HepG2 (cell line): Measurements from ENCODE around the gene CSMD2.

Experiments used
- ARID5B ChIP-seq: IDR thresholded peaks from 2 replicates; pipeline ENCODE4 v1.4.0; 2020; ENCODE audit warnings: mild to moderate bottlenecking, missing genetic modification reagents
- CTCF ChIP-seq: sonication (generic); formaldehyde crosslinking; IDR thresholded peaks from 2 replicates; pipeline ENCODE4 v1.5.0; 2020; ENCODE audit warnings: mild to moderate bottlenecking, missing genetic modification reagents, moderate library complexity
- FOXJ3 ChIP-seq: sonication (generic); formaldehyde crosslinking; IDR thresholded peaks from 2 replicates; pipeline ENCODE4 v1.4.0; 2020; ENCODE audit warnings: missing genetic modification reagents, mild to moderate bottlenecking, borderline replicate concordance
- KLF16 ChIP-seq, 2 experiments: sonication (generic) in 1 of 2; formaldehyde crosslinking in 1 of 2; IDR thresholded peaks; 2 replicates each; pipeline versions ENCODE4 v1.6.1 to v1.8.0; 2016 to 2023; ENCODE audit warnings: missing genetic modification reagents in 2 of 2, missing compliant biosample characterization in 1 of 2
- MAFG ChIP-seq: sonication (generic); formaldehyde crosslinking; IDR thresholded peaks from 2 replicates; pipeline ENCODE4 v1.5.1; 2020; ENCODE audit warnings: mild to moderate bottlenecking, missing genetic modification reagents
- MBNL3 ChIP-seq: fragments of 250-450 bp; sonication (Bioruptor Pico); conservative IDR thresholded peaks from 2 replicates; pipeline ENCODE4 v1.8.0; 2022; ENCODE audit warnings: mild to moderate bottlenecking, inconsistent platforms
- MLXIP ChIP-seq: sonication (generic); formaldehyde crosslinking; IDR thresholded peaks from 2 replicates; pipeline ENCODE4 v1.9.0; 2021; ENCODE audit warnings: missing genetic modification reagents, borderline replicate concordance
- RAD21 ChIP-seq: fragments of 450-650 bp; formaldehyde crosslinking; IDR thresholded peaks from 2 replicates; pipeline ENCODE4 v1.5.0; 2020; ENCODE audit warnings: mild to moderate bottlenecking
- SMC3 ChIP-seq: IDR thresholded peaks from 2 replicates; pipeline ENCODE4 v1.6.1; 2011; ENCODE audit warnings: low read length, improper control_type of control experiment
- TAF1 ChIP-seq: sonication (generic); formaldehyde crosslinking; IDR thresholded peaks from 2 replicates; pipeline ENCODE4 v1.4.0; 2020; ENCODE audit warnings: missing genetic modification reagents
- ZBTB1 ChIP-seq: sonication (generic); formaldehyde crosslinking; IDR thresholded peaks from 2 replicates; pipeline ENCODE4 v1.4.0; 2020; ENCODE audit warnings: missing genetic modification reagents, borderline replicate concordance
- TF ChIP-seq, protein P1 (sequence below): conservative IDR thresholded peaks from 2 replicates; pipeline ENCODE4 v1.6.1; 2018; ENCODE audit warnings: missing genetic modification reagents

- TF ChIP-seq ARID5B (CRISPR knock-in tag) (no peak), MBNL3 (no peak), ZBTB1 (CRISPR knock-in tag) (no peak), KLF16 (CRISPR knock-in tag; IDR thresholded peaks at IDR 0.05) (no peak), RAD21 (CRISPR knock-in tag) (no peak), MAFG (no peak), CTCF (CRISPR knock-in tag) (no peak), FOXJ3 (no peak), SMC3 (no peak), MLXIP (CRISPR knock-in tag) (no peak), TAF1 (CRISPR knock-in tag) (no peak)
- TF ChIP-seq, protein P1, sequence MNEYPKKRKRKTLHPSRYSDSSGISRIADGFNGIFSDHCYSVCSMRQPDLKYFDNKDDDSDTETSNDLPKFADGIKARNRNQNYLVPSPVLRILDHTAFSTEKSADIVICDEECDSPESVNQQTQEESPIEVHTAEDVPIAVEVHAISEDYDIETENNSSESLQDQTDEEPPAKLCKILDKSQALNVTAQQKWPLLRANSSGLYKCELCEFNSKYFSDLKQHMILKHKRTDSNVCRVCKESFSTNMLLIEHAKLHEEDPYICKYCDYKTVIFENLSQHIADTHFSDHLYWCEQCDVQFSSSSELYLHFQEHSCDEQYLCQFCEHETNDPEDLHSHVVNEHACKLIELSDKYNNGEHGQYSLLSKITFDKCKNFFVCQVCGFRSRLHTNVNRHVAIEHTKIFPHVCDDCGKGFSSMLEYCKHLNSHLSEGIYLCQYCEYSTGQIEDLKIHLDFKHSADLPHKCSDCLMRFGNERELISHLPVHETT (CRISPR knock-in tag): no peak
Observed at GRCh38 chr1:33686551-33686950, 478.5 kb downstream of the CSMD2 start.
